T-helper 2 cell treated with Interferon-gamma antibody and Interleukin-4, amounts not matched to agents 5 μg/mL and 100 μg/mL, for 36 hours (primary cell): Measurements from ENCODE around the gene ADGRA1.
"Not testable (repeated sequence)": the region's sequence is repeated elsewhere in the genome, so short reads cannot be mapped to it uniquely, and the experiment has no call there.

Source experiments
- DNase-seq: peaks from one replicate; pipeline ENCODE4 v3.0.0; 2021; ENCODE audit warnings: low spot score
- H3K27ac Mint-ChIP-seq: one replicate; pipeline ENCODE4 v1.8.0; 2021; ENCODE audit warnings: mild to moderate bottlenecking, mixed read lengths
- H3K27me3 Mint-ChIP-seq: one replicate; pipeline ENCODE4 v1.8.0; 2021; ENCODE audit warnings: low read depth, mixed read lengths
- H3K36me3 Mint-ChIP-seq: one replicate; pipeline ENCODE4 v1.8.0; 2021; ENCODE audit warnings: low read depth, mixed read lengths
- H3K4me1 Mint-ChIP-seq: one replicate; pipeline ENCODE4 v1.8.0; 2021; ENCODE audit warnings: low read depth, mixed read lengths
- H3K4me3 Mint-ChIP-seq: one replicate; pipeline ENCODE4 v1.8.0; 2022; ENCODE audit warnings: mild to moderate bottlenecking, moderate library complexity, mixed read lengths
- H3K9me3 Mint-ChIP-seq: one replicate; pipeline ENCODE4 v1.8.0; 2021; ENCODE audit warnings: mixed read lengths

Gene ADGRA1

GRCh38 chr10:133047526-133048123 lies 40.1 kb upstream of the ADGRA1 start:
- Mint-ChIP-seq H3K27me3 (no peaks in the 10 kb centered on the region), H3K27ac (no peak overlapping the region), H3K4me3 (no peak overlapping the region), H3K9me3 (no peaks in the 10 kb centered on the region), H3K4me1 (no peaks in the 10 kb centered on the region), H3K36me3 (no peaks in the 10 kb centered on the region)
- no peak for DNase-seq

GRCh38 chr10:133048266-133048665 lies 39.5 kb upstream of the ADGRA1 start:
- no peaks in the 10 kb centered on the region for H3K36me3 Mint-ChIP-seq
- no peaks in the 10 kb centered on the region for H3K9me3 Mint-ChIP-seq
- DNase-seq = no peak
- H3K4me3 Mint-ChIP-seq = no peak overlapping the region
- no peak overlapping the region for H3K27ac Mint-ChIP-seq
- no peaks in the 10 kb centered on the region for H3K27me3 Mint-ChIP-seq
- H3K4me1 Mint-ChIP-seq = no peaks in the 10 kb centered on the region

GRCh38 chr10:133048926-133049325 lies 38.8 kb upstream of the ADGRA1 start:
- no peak for DNase-seq
- H3K4me3 Mint-ChIP-seq = no peak overlapping the region
- H3K27ac Mint-ChIP-seq = no peak overlapping the region
- no peaks in the 10 kb centered on the region for H3K27me3 Mint-ChIP-seq
- H3K36me3 Mint-ChIP-seq = no peaks in the 10 kb centered on the region
- H3K9me3 Mint-ChIP-seq = no peaks in the 10 kb centered on the region
- H3K4me1 Mint-ChIP-seq = no peaks in the 10 kb centered on the region

GRCh38 chr10:133049639-133050038 lies 38.1 kb upstream of the ADGRA1 start:
- Mint-ChIP-seq H3K9me3 (no peaks in the 10 kb centered on the region), H3K4me3 (no peak overlapping the region), H3K27me3 (no peaks in the 10 kb centered on the region), H3K4me1 (no peaks in the 10 kb centered on the region), H3K36me3 (no peaks in the 10 kb centered on the region), H3K27ac (no peak overlapping the region)
- DNase-seq = no peak

GRCh38 chr10:133050371-133050770 lies 37.4 kb upstream of the ADGRA1 start:
- DNase-seq = no peak
- no peaks in the 10 kb centered on the region for H3K27me3 Mint-ChIP-seq
- no peak overlapping the region for H3K27ac Mint-ChIP-seq
- H3K36me3 Mint-ChIP-seq = no peaks in the 10 kb centered on the region
- H3K9me3 Mint-ChIP-seq = no peaks in the 10 kb centered on the region
- H3K4me3 Mint-ChIP-seq = no peak overlapping the region
- no peaks in the 10 kb centered on the region for H3K4me1 Mint-ChIP-seq

GRCh38 chr10:133052076-133052475 lies 35.6 kb upstream of the ADGRA1 start:
- Mint-ChIP-seq H3K36me3 (no peaks in the 10 kb centered on the region), H3K4me3 (no peak overlapping the region), H3K9me3 (no peaks in the 10 kb centered on the region), H3K27me3 (no peaks in the 10 kb centered on the region), H3K4me1 (no peaks in the 10 kb centered on the region), H3K27ac (no peak overlapping the region)
- no peak for DNase-seq

GRCh38 chr10:133053527-133054133 lies 34.1 kb upstream of the ADGRA1 start:
- not testable (repeated sequence) for H3K36me3 Mint-ChIP-seq, H3K4me3 Mint-ChIP-seq, H3K4me1 Mint-ChIP-seq, DNase-seq, H3K27ac Mint-ChIP-seq, H3K9me3 Mint-ChIP-seq, H3K27me3 Mint-ChIP-seq

GRCh38 chr10:133055470-133055869 lies 32.3 kb upstream of the ADGRA1 start:
- Mint-ChIP-seq H3K9me3 (no peaks in the 10 kb centered on the region), H3K27me3 (no peaks in the 10 kb centered on the region), H3K4me1 (peaks cover 9% of the 10 kb centered on the region), H3K36me3 (no peaks in the 10 kb centered on the region), H3K4me3 (no peak overlapping the region), H3K27ac (no peak overlapping the region)
- no peak for DNase-seq

- Mint-ChIP-seq H3K4me1 (peaks cover 9% of the 10 kb centered on the region), H3K27ac (no peak overlapping the region), H3K36me3 (no peaks in the 10 kb centered on the region), H3K27me3 (no peaks in the 10 kb centered on the region), H3K9me3 (no peaks in the 10 kb centered on the region), H3K4me3 (no peak overlapping the region)
- no peak for DNase-seq
Measured at GRCh38 chr10:133056001-133056400, 31.7 kb upstream of the ADGRA1 start.

GRCh38 chr10:133056651-133057178 lies 31.0 kb upstream of the ADGRA1 start:
- no peaks in the 10 kb centered on the region for H3K9me3 Mint-ChIP-seq
- H3K36me3 Mint-ChIP-seq = no peaks in the 10 kb centered on the region
- no peak for DNase-seq
- H3K4me3 Mint-ChIP-seq = no peak overlapping the region
- H3K27ac Mint-ChIP-seq = no peak overlapping the region
- peaks cover 9% of the 10 kb centered on the region for H3K4me1 Mint-ChIP-seq
- no peaks in the 10 kb centered on the region for H3K27me3 Mint-ChIP-seq

GRCh38 chr10:133058331-133059092 lies 29.2 kb upstream of the ADGRA1 start:
- H3K9me3 Mint-ChIP-seq = no peaks in the 10 kb centered on the region
- H3K36me3 Mint-ChIP-seq = no peaks in the 10 kb centered on the region
- H3K27ac Mint-ChIP-seq = peak overlapping the region; percentile 36
- peak overlapping the region; percentile 47 for H3K4me3 Mint-ChIP-seq
- H3K27me3 Mint-ChIP-seq = no peaks in the 10 kb centered on the region
- peaks cover 9% of the 10 kb centered on the region for H3K4me1 Mint-ChIP-seq
- no peak for DNase-seq

- H3K27ac Mint-ChIP-seq = peak overlapping the region; percentile 36
- no peak for DNase-seq
- peak overlapping the region; percentile 27 for H3K4me3 Mint-ChIP-seq
- no peaks in the 10 kb centered on the region for H3K27me3 Mint-ChIP-seq
- no peaks in the 10 kb centered on the region for H3K9me3 Mint-ChIP-seq
- H3K4me1 Mint-ChIP-seq = peaks cover 9% of the 10 kb centered on the region
- H3K36me3 Mint-ChIP-seq = no peaks in the 10 kb centered on the region
Measured at GRCh38 chr10:133059093-133059470, 28.6 kb upstream of the ADGRA1 start.

- Mint-ChIP-seq H3K4me1 (peaks cover 9% of the 10 kb centered on the region), H3K4me3 (no peak overlapping the region), H3K9me3 (no peaks in the 10 kb centered on the region), H3K27ac (no peak overlapping the region), H3K36me3 (no peaks in the 10 kb centered on the region), H3K27me3 (no peaks in the 10 kb centered on the region)
- no peak for DNase-seq
Measured at GRCh38 chr10:133059571-133059970, 28.2 kb upstream of the ADGRA1 start.

- peaks cover 9% of the 10 kb centered on the region for H3K4me1 Mint-ChIP-seq
Measured at GRCh38 chr10:133060022-133060421, 27.7 kb upstream of the ADGRA1 start.

More at GRCh38 chr10:133060022-133060421, 27.7 kb upstream of the ADGRA1 start:
- Mint-ChIP-seq H3K27ac (no peak overlapping the region), H3K36me3 (no peaks in the 10 kb centered on the region), H3K9me3 (no peaks in the 10 kb centered on the region), H3K4me3 (no peak overlapping the region), H3K27me3 (no peaks in the 10 kb centered on the region)
- DNase-seq = no peak
